Measurements from ENCODE around the gene FLYWCH1.

FLYWCH1 gene

GRCh38 chr16:2987833-2988232 is 76.1 kb downstream of the FLYWCH1 start:
- Histone ChIP-seq H3K27ac (ENCODE audit: low read length) (no peak overlapping the region), H3K9ac (ENCODE audit: low read depth, low read length) (no peak overlapping the region)

GRCh38 chr16:2988590-2989099 is 76.9 kb downstream of the FLYWCH1 start:
- no peak overlapping the region for H3K4me3 ChIP-seq (ENCODE audit: low read depth in 1 of 2, low read length in 2 of 2)
- peaks cover 6% of the 10 kb centered on the region for H3K4me1 ChIP-seq (ENCODE audit: insufficient read depth, low read length)
- DNase-seq: no peak
- no peak overlapping the region for H2AFZ ChIP-seq (ENCODE audit: low read depth, low read length)
- H3K9ac ChIP-seq (ENCODE audit: low read depth, low read length): no peak overlapping the region
- peaks cover 4% of the 10 kb centered on the region; the same call in 1 of the 2 replicates for H4K20me1 ChIP-seq (ENCODE audit: insufficient read depth, low read length)
- TF ChIP-seq CTCF (IDR thresholded peaks at IDR 0.05; ENCODE audit: borderline replicate concordance, extremely low read depth, low read length, poor library complexity, severe bottlenecking): no peak
- no peaks in the 10 kb centered on the region for H3K27me3 ChIP-seq (ENCODE audit: insufficient read depth, low read length, poor library complexity)
- H3K36me3 ChIP-seq (ENCODE audit: insufficient read depth, low read length): no peaks in the 10 kb centered on the region
- ATAC-seq (ENCODE audit: insufficient read depth, low read depth): no peak
- H3K27ac ChIP-seq (ENCODE audit: low read length): no peak overlapping the region
- no peak overlapping the region for H3K4me2 ChIP-seq (ENCODE audit: insufficient read depth, low read length)
- H3K79me2 ChIP-seq (ENCODE audit: insufficient read depth, low read length): no peaks in the 10 kb centered on the region
- no peaks in the 10 kb centered on the region for H3K9me3 ChIP-seq (ENCODE audit: insufficient read depth, low read length, severe bottlenecking)

More at GRCh38 chr16:2987833-2988232, 76.1 kb downstream of the FLYWCH1 start:
- H3K36me3 ChIP-seq (ENCODE audit: insufficient read depth, low read length): no peaks in the 10 kb centered on the region
- peaks cover 13% of the 10 kb centered on the region for H3K4me1 ChIP-seq (ENCODE audit: insufficient read depth, low read length)
- H3K79me2 ChIP-seq (ENCODE audit: insufficient read depth, low read length): no peaks in the 10 kb centered on the region
- H4K20me1 ChIP-seq (ENCODE audit: insufficient read depth, low read length): peaks cover 1% of the 10 kb centered on the region; the same call in 1 of the 2 replicates
- no peaks in the 10 kb centered on the region for H3K27me3 ChIP-seq (ENCODE audit: insufficient read depth, low read length, poor library complexity)
- H2AFZ ChIP-seq (ENCODE audit: low read depth, low read length): no peak overlapping the region
- no peaks in the 10 kb centered on the region for H3K9me3 ChIP-seq (ENCODE audit: insufficient read depth, low read length, severe bottlenecking)
- H3K4me3 ChIP-seq (ENCODE audit: low read depth in 1 of 2, low read length in 2 of 2): no peak overlapping the region
- DNase-seq (no peak), ATAC-seq (ENCODE audit: insufficient read depth, low read depth) (no peak)
- TF ChIP-seq EZH2 (IDR thresholded peaks at IDR 0.05; ENCODE audit: borderline replicate concordance, low read depth, low read length, severe bottlenecking) (no peak), CTCF (IDR thresholded peaks at IDR 0.05; ENCODE audit: borderline replicate concordance, extremely low read depth, low read length, poor library complexity, severe bottlenecking) (no peak)
- no peak overlapping the region for H3K4me2 ChIP-seq (ENCODE audit: insufficient read depth, low read length)

- ATAC-seq (ENCODE audit: insufficient read depth, low read depth) (no peak), DNase-seq (no peak)
- Histone ChIP-seq H3K4me1 (ENCODE audit: insufficient read depth, low read length) (no peaks in the 10 kb centered on the region), H2AFZ (ENCODE audit: low read depth, low read length) (no peak overlapping the region), H4K20me1 (ENCODE audit: insufficient read depth, low read length) (peaks cover 4% of the 10 kb centered on the region; the same call in 1 of the 2 replicates), H3K79me2 (ENCODE audit: insufficient read depth, low read length) (no peaks in the 10 kb centered on the region), H3K9me3 (ENCODE audit: insufficient read depth, low read length, severe bottlenecking) (no peaks in the 10 kb centered on the region), H3K27me3 (ENCODE audit: insufficient read depth, low read length, poor library complexity) (no peaks in the 10 kb centered on the region), H3K27ac (ENCODE audit: low read length) (no peak overlapping the region), H3K36me3 (ENCODE audit: insufficient read depth, low read length) (no peaks in the 10 kb centered on the region), H3K4me2 (ENCODE audit: insufficient read depth, low read length) (no peak overlapping the region), H3K4me3 (ENCODE audit: low read depth in 1 of 2, low read length in 2 of 2) (no peak overlapping the region), H3K9ac (ENCODE audit: low read depth, low read length) (no peak overlapping the region)
- TF ChIP-seq CTCF (IDR thresholded peaks at IDR 0.05; ENCODE audit: borderline replicate concordance, extremely low read depth, low read length, poor library complexity, severe bottlenecking) (no peak), EZH2 (IDR thresholded peaks at IDR 0.05; ENCODE audit: borderline replicate concordance, low read depth, low read length, severe bottlenecking) (no peak)
Observed at GRCh38 chr16:2990891-2991290, 79.2 kb downstream of the FLYWCH1 start.

Data from DND-41 (cell line).